ENCODE data around the gene GRK2. TPM values are rescaled to one million over a fixed set of nuclear protein-coding genes. Genes with fewer than 3 reads are reported as not detected.

GRK2 gene
- total and polyA plus RNA-seq, 2 of the 13 experiments (the other 11 are each of a cell fraction or from before 2014, with no cell fraction given) = 31.3 to 42.4 TPM

DNA sequence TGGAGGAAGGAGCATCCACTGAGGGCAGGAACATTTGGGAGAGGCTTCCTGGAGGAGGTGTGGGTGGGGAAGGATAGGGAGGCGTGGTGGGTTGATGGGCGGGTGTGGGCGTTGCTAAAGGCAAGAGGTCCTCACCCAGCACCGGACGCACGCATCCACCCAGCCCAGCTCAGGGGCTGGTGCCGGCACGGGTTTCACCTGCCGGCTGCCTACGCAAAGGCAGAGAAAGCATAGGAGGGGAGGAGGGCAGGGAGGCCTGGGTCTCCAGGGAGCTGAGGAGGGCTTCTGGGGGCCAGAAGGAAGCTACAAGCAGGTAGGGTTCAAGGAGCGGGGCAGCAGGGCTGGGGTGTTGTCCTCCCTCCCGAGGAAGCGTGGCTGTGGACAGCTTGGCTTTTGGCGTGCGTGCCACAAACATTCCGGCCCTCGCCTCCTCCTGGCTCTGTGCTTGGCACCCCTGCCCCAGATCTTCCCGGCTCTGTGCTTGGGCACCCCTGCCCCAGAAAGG, 44.8 kb downstream of the GRK2 start:
- FAIRE-seq = no peak
- Histone ChIP-seq H3K4me1 (ENCODE audit: insufficient read depth, low read length) (no peaks in the 10 kb centered on the region; the same call in 1 of the 2 replicates), H3K36me3 (replicated peaks in 1 of 2; ENCODE audit: control insufficient read depth in 1 of 2, insufficient read depth in 2 of 2, low read length in 2 of 2) (peaks cover 0 to 2% of the 10 kb centered on the region in 2 experiments; a peak in 3 of 5 replicates), H3K27me3 (ENCODE audit: control insufficient read depth in 1 of 2, insufficient read depth in 2 of 2, low read length in 2 of 2) (no peaks in the 10 kb centered on the region), H3K4me2 (ENCODE audit: low read depth, low read length) (no peak overlapping the region), H4K20me1 (ENCODE audit: insufficient read depth, low read length) (no peaks in the 10 kb centered on the region), H3K9me3 (ENCODE audit: low read length) (no peaks in the 10 kb centered on the region), H3K4me3 (replicated peaks in 1 of 3; ENCODE audit: insufficient read depth in 1 of 3, low read depth in 2 of 3, low read length in 3 of 3) (no peak overlapping the region), H2AFZ (ENCODE audit: low read length) (no peak overlapping the region), H3K9ac (ENCODE audit: insufficient read depth, low read depth, low read length) (no peak overlapping the region), H3K79me2 (ENCODE audit: insufficient read depth, low read length) (no peaks in the 10 kb centered on the region), H3K27ac (ENCODE audit: extremely low read length, insufficient read depth, low read length) (no peak overlapping the region)
- CTCF ChIA-PET (ENCODE audit: low intra/inter-chr PET ratio, low total read pairs) = no interaction called here
- in situ Hi-C loops (cut with HindIII; ENCODE audit: extremely low pct_ligation_motif_present, low pct_unique_long_range_greater_than_20kb) (no loop called here), intact Hi-C loops (cut with micrococcal nuclease; ENCODE audit: unreplicated experiment) (loop anchor here (10.0 kb wide), 1 partner anchor 196 kb away; the partner anchor contains the start of gene KDM2A)
- no peak for DNase-seq (ENCODE audit: low spot score)
- ATAC-seq = no peak
- WGBS (ENCODE audit: low lambda C conversion rate) = 90% methylated on average over 18 of the region's 18 CpGs
- POLR2A ChIA-PET = interaction anchor here (2.0 kb wide), 1 partner anchor 8 kb away, joined by 9 read pairs; the partner anchor contains the start of gene SSH3
- BruUV-seq (replicated peaks) = no TSS peak
- TF ChIP-seq ZNF326 (CRISPR knock-in tag; IDR thresholded peaks at IDR 0.05; ENCODE audit: borderline replicate concordance) (no peak), HMGA1 (CRISPR knock-in tag; conservative IDR thresholded peaks at IDR 0.05) (no peak), ZNF777 (CRISPR knock-in tag; IDR thresholded peaks at IDR 0.05) (no peak), ATM (IDR thresholded peaks at IDR 0.05; ENCODE audit: borderline replicate concordance) (no peak), ZNF850 (CRISPR knock-in tag; conservative IDR thresholded peaks at IDR 0.05) (no peak), NFE2 (CRISPR knock-in tag; IDR thresholded peaks at IDR 0.05) (no peak), RBM22 (optimal IDR thresholded peaks at IDR 0.05; ENCODE audit: low read length) (no peak), GPN1 (CRISPR knock-in tag; IDR thresholded peaks at IDR 0.05; ENCODE audit: borderline replicate concordance) (no peak), ZNF138 (CRISPR knock-in tag; IDR thresholded peaks at IDR 0.05; ENCODE audit: low read depth) (no peak), MIXL1 (CRISPR knock-in tag; IDR thresholded peaks at IDR 0.05) (no peak), ATF7-NPFF (CRISPR knock-in tag; IDR thresholded peaks at IDR 0.05; ENCODE audit: low read depth) (no peak), ZNF883 (CRISPR knock-in tag; IDR thresholded peaks at IDR 0.05; ENCODE audit: not compliant biosample characterization) (no peak), ZNF607 (CRISPR knock-in tag; IDR thresholded peaks at IDR 0.05; ENCODE audit: borderline replicate concordance) (no peak), EHMT2 (IDR thresholded peaks at IDR 0.05; ENCODE audit: borderline replicate concordance, low read depth, low read length) (no peak)
- TF ChIP-seq, protein P1, sequence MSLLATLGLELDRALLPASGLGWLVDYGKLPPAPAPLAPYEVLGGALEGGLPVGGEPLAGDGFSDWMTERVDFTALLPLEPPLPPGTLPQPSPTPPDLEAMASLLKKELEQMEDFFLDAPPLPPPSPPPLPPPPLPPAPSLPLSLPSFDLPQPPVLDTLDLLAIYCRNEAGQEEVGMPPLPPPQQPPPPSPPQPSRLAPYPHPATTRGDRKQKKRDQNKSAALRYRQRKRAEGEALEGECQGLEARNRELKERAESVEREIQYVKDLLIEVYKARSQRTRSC (CRISPR knock-in tag; IDR thresholded peaks at IDR 0.05; ENCODE audit: low read depth) = no peak
- TF ChIP-seq, protein P2, sequence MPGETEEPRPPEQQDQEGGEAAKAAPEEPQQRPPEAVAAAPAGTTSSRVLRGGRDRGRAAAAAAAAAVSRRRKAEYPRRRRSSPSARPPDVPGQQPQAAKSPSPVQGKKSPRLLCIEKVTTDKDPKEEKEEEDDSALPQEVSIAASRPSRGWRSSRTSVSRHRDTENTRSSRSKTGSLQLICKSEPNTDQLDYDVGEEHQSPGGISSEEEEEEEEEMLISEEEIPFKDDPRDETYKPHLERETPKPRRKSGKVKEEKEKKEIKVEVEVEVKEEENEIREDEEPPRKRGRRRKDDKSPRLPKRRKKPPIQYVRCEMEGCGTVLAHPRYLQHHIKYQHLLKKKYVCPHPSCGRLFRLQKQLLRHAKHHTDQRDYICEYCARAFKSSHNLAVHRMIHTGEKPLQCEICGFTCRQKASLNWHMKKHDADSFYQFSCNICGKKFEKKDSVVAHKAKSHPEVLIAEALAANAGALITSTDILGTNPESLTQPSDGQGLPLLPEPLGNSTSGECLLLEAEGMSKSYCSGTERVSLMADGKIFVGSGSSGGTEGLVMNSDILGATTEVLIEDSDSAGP (CRISPR knock-in tag; IDR thresholded peaks at IDR 0.05; ENCODE audit: borderline replicate concordance) = no peak
- TF ChIP-seq, protein P3, sequence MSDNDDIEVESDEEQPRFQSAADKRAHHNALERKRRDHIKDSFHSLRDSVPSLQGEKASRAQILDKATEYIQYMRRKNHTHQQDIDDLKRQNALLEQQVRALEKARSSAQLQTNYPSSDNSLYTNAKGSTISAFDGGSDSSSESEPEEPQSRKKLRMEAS (IDR thresholded peaks at IDR 0.05) = no peak
- TF ChIP-seq, protein P4, sequence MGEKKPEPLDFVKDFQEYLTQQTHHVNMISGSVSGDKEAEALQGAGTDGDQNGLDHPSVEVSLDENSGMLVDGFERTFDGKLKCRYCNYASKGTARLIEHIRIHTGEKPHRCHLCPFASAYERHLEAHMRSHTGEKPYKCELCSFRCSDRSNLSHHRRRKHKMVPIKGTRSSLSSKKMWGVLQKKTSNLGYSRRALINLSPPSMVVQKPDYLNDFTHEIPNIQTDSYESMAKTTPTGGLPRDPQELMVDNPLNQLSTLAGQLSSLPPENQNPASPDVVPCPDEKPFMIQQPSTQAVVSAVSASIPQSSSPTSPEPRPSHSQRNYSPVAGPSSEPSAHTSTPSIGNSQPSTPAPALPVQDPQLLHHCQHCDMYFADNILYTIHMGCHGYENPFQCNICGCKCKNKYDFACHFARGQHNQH (CRISPR knock-in tag; IDR thresholded peaks at IDR 0.05) = no peak

Measured in HepG2 (cell line).